CD4-positive, alpha-beta T cell treated with Interleukin-10 for 1 hour (primary cell): ENCODE data around the gene PAK2.
"Not testable (repeated sequence)": the region's sequence is repeated elsewhere in the genome, so short reads cannot be mapped to it uniquely, and the experiment has no call there.

ENCODE experiments used
- DNase-seq: peaks from one replicate; pipeline ENCODE4 v3.0.0-alpha.2; 2020

Gene PAK2

GRCh38 chr3:196739671-196740480, at the start of gene PAK2:
TSS of gene PAK2 (plus strand) at chr3:196739857. CDS start at chr3:196782647, 42,790 bp downstream.
- peak; percentile 93 for DNase-seq

- DNase-seq = no peak
Measured at GRCh38 chr3:196689941-196690660, 49.6 kb upstream of the PAK2 start.

DNA sequence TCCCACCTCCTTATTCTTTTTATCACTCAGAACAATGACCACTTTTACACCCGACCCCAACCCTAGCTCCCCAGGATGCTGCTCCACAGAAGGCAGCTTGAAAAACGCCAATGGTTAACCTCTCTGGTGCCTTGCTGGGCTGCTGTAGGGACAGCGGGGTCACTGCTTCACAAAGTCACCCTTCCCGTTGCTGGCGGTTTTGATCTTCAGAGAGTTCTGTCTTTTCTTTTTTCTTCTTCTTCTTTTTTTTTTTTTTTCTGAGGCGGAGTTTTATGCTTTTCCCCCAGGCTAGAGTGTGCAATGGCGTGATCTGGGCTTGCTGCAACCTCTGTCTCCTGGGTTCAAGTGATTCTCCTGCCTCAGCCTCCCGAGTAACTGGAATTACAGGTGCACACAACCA, 48.3 kb upstream of the PAK2 start:
- no peak for DNase-seq

DNA sequence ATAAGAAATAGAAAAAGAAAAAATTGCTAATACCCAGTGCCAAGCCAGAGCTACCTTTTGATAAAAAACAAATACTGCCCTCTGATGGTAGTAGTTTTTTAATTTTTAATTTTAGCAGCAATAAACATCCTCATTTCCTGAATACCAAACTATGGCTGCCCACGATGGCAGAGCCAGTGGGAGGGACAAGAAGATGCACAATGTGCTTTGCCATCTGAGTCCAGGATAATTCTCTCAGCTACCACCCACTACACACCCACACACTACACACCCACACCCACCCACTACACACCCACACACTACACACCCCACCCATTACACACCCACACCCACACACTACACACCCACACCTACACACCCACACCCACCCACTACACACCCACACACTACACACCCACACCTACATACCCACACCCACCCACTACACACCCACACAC, 45.4 kb upstream of the PAK2 start:
- peak; percentile 67 for DNase-seq

GRCh38 chr3:196694941-196695848, 44.5 kb upstream of the PAK2 start:
- DNase-seq = peak; percentile 44

GRCh38 chr3:196695849-196696226, 43.8 kb upstream of the PAK2 start:
- no peak for DNase-seq

- DNase-seq = no peak
Measured at GRCh38 chr3:196697270-196697669, 42.4 kb upstream of the PAK2 start.

DNA sequence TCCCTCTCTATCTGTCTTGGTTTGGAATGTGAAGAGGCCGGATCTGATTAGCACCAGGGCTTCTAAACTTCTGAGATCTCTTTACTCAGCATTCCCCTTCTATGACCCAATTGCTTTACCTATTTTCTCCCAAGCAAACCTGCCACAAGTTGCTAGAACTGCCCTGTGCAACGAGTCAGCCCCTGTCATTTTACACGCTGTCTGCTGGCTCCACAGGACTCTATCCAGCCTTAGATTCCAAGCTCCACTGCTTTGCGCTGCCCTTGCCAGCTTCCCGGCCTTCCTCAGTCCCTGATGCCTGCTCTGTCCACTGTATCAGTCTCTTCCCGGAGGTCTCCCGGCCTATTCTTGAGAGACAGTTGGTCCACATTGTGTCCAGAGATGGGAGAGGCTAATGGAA, 39.9 kb upstream of the PAK2 start:
- DNase-seq = no peak

DNA sequence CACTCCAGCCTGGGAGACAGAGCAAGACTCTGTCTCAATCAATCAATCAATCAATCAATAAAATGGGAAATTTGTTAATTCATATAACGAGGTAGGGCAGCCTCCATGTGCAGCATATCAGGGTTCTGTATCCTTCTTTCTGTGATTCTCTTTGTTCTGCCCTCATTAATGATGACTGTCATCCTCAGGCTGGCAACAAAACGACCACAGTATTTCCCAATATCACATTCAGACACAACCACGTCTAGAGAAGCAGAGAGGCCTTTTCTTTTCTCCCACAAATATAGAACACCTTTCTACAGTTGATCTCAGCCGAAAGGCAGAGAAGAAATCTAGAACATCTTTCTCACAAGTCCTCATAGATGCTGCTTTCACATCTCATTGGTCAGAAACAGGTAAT, 38.9 kb upstream of the PAK2 start:
- DNase-seq = no peak

DNA sequence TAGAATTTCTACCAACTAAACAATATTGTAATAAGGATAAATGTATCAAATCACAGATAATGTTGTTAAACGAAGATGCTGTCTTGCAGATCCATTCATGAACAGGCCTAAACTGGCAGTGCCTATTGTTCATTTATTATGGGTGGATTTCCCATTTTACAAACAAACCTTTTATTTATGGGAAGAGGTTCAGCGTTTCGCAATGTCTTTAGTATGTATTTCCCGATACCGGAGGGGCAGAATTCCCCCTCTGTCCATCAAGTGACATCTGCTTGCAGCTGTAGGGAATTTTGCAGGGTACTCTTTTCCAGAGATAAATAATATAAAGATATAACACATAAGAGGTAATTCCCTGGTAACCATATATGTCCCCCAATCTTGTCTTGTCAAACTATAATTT, 33.3 kb upstream of the PAK2 start:
- DNase-seq = no peak

- DNase-seq = no peak
Measured at GRCh38 chr3:196706731-196707130, 32.9 kb upstream of the PAK2 start.

DNA sequence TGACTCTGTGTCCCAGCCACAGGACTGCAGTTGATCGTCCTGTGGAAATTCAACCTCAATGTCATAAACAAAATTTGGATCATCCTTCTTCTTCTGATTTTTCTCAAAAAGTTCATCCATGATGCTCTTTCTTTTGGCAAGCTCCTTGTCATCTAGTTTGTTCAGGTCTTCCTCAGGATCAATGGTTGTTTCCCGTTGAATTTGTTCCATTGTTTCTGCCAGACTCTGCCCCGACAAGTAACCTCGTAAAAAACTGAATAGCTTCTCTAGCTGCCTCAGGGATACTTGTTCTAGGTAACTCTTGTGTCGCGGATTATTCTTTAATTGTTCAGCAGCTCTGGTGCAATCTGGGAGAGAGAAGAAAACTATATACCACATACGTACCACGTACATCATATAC, 32.1 kb upstream of the PAK2 start:
- no peak for DNase-seq

- no peak for DNase-seq
Measured at GRCh38 chr3:196708467-196708866, 31.2 kb upstream of the PAK2 start.

- peak; percentile 95 for DNase-seq
Measured at GRCh38 chr3:196711838-196712513, 27.7 kb upstream of the PAK2 start, which contains the start of the genes CEP19 and PIGX. TSS of gene CEP19 (minus strand) at chr3:196712250. CDS start at chr3:196708657, 3,593 bp downstream. TSS of gene PIGX (plus strand) at chr3:196712377.

GRCh38 chr3:196712514-196713413, 26.9 kb upstream of the PAK2 start:
- DNase-seq = peak; percentile 76

- DNase-seq = not testable (repeated sequence)
Measured at GRCh38 chr3:196717162-196717561, 22.5 kb upstream of the PAK2 start.

- DNase-seq = no peak
Measured at GRCh38 chr3:196721097-196721496, 18.6 kb upstream of the PAK2 start.

- DNase-seq = peak; percentile 34
Measured at GRCh38 chr3:196726788-196727675, 12.6 kb upstream of the PAK2 start.

DNA sequence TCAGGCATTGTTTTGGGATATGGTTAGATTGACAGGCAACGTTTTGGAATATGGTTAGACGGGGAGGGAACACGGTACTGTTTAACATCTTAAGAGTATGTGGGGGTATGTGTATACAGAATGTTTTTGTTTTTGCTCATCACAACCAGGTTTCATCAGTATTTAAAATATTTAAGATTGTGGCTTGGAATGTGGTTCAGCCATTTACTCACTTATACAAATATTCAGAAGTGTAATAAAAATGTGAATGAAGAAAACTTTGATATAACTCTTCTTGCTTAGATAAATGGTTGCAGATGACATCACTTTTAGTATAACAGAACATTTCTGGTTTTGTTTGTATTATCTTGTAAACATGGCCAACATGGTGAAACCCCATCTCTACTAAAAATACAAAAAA, 3.9 kb upstream of the PAK2 start:
- no peak for DNase-seq

DNA sequence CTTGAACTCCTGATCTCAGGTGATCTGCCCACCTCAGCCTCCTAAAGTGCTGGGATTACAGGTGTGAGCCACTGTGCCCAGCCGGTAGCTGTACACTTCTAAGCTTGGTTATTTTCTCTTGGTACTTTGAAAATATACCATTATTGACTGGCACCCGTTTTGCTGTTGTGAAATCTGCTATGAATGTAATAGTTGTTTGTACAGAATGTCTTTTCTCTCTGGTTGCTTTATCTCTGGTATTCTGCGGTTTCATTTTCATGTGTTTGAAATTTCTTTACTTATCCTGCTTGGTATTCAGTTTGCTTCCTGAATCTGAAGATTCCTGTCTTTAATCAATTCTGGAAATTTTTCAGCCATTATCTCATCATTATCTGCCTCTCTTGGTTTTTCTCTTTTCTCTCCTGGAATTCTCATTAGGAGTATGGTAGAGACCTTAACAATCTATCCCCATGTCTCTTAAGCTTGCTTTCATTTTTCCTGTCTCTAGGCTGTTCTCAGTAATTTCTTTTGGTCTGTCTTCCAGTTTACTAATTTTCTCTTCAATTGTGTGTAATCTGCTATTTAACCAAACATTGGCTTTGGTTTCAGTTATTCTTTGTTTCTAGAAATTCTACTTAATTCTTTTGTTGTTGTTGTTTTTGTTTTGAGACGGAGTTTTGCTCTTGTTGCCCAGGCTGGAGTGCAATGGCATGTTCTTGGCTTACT, 2.8 kb upstream of the PAK2 start:
- no peak for DNase-seq
